SK-N-DZ (cell line): ENCODE measurements around the gene SLC25A36. TPM values are rescaled to one million over a fixed set of nuclear protein-coding genes. Genes with fewer than 3 reads are reported as not detected.

Source experiments
- DNase-seq: peaks from one replicate; pipeline ENCODE4 v3.0.0-alpha.2; 2015; ENCODE audit warnings: low spot score
- polyA plus RNA-seq, 2 experiments: library from polyadenylated mRNA; depleted of rRNA; stranded (reverse); fragments of >200 nt; gene quantifications; 2 replicates each; pipeline ENCODE4 v1.2.3, GENCODE V29; 2014

The SLC25A36 gene, protein sequence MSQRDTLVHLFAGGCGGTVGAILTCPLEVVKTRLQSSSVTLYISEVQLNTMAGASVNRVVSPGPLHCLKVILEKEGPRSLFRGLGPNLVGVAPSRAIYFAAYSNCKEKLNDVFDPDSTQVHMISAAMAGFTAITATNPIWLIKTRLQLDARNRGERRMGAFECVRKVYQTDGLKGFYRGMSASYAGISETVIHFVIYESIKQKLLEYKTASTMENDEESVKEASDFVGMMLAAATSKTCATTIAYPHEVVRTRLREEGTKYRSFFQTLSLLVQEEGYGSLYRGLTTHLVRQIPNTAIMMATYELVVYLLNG
- polyA plus RNA-seq (2014; cell fraction: cytosol; rRNA removed): 46.4 and 59.8 TPM in 2 replicates
- 109 and 227 TPM in 2 replicates for polyA plus RNA-seq (2014; cell fraction: nucleus; rRNA removed)

- peak; percentile 99 for DNase-seq
Observed at GRCh38 chr3:140941434-140942220, at the start of gene SLC25A36. Gene SLC25A36, plus strand, starts transcription at chr3:140941836. Its CDS starts 219 bp downstream, at chr3:140942055.

GRCh38 chr3:140896997-140897396, 44.6 kb upstream of the SLC25A36 start:
- DNase-seq: no peak

GRCh38 chr3:140898340-140899180, 43.1 kb upstream of the SLC25A36 start:
- DNase-seq: peak; percentile 50

GRCh38 chr3:140899363-140899762, 42.3 kb upstream of the SLC25A36 start:
- no peak for DNase-seq

DNA sequence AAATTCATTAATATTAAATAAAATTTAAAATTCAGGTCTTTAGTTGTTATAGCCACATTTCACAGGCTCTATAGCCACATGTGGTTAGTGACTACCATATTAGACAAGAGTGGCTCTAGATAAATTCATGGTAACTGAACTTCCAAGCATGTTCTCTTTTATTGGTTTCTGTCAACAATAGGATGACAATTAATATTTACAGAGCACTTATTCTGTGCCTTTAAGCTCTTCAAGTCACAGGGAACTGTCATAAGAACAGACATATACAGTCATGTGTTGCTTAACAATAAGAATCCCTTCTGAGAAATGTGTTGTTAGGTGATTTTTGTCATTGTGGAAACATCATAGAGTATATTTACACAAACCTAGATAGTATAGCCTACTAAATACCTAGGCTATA, 38.8 kb upstream of the SLC25A36 start:
- DNase-seq: no peak

- DNase-seq: no peak
Observed at GRCh38 chr3:140903196-140903595, 38.4 kb upstream of the SLC25A36 start.

DNA sequence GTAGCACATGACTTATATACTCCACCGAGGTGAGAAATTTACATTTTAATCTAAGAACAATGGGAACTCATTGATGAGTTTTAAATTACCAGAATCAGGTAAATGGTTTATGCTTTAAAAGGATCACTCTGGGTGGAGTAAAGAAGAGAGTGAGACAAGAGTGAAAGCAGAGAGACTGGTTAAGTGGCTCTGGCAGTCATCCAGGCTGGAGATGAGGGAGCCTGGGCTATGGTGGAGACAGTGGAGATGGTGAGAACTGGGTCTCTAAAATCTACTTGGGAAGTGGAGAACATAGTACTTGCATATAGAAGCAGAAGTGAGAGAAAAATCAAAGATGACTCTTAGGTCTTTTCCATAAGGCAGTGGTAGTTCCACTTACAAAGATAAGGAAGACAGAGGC, 37.1 kb upstream of the SLC25A36 start:
- no peak for DNase-seq

- no peak for DNase-seq
Observed at GRCh38 chr3:140905559-140905958, 36.1 kb upstream of the SLC25A36 start.

DNA sequence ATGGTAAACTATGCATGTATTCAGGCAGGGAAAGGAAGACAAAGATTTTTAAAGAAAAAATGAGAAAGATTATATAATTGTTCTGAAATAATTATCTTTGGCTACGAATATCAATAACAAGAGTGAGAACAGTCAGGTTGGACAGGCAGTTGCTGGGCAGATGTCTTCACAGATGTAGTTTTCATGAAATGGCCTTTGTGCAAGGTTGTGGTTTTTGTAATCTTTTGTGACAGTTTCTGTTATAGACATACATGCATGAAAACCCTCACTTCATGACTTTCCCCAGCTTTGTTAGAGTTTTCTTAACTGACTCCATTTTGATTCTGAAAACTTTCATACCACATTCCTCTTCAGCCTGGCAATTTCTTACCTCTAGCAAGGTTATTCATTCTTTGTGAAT, 34.9 kb upstream of the SLC25A36 start:
- DNase-seq: no peak

DNA sequence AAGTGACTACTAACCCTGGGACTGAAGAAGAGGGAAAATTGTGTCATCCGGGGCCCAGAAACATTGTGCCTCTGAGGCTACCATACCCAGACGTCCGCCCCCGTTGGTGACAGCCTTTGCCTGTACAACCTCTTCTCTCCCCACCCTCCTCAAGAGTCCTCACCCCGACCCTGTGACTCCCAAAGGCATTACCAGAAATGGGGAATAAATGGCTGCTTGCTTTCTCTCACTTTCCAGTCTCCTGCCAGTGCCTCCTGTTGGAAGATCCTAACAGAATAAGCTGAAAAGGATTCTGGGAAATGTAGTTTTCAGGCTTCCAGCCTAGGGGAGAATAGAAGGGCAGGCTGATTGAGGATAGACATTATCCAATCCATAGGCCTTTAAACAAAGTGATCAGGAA, 30.8 kb upstream of the SLC25A36 start:
- no peak for DNase-seq

DNA sequence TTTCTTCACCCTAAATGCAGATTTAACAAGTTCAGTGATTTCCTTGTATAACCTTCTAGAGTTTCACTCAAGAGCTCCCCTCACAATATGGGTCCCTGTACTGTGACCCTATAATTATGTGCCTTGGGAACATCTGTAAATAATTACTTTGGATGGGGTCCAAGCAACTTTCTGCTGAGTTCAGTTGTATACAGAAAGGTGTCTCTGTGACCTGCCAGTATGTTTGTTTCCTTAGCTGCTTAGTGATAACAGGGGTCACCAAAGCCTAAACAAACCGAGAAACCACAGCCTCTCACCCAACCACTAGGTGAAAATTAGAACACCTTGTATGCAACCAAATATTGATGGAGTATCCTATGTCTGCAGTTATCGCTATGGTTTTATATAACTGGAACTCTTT, 29.8 kb upstream of the SLC25A36 start:
- DNase-seq: no peak

DNA sequence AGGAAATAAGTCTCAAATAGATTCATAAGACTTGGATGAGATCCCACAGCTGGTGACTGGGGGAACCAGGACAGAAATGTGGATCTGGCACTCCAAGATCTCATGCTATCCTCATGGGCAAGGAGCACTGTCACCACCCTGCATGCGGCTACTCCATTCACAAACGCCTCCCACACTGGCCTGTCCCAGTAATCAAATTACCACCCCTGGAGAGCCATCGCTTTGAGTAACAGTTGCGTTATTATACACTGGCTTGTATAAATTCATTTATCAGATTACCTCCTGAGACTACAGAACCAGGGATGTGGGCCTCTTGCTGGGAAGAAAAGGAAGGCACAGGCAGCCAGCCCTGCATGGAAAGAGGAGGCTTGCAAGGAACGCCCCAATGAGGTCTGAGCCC, 27.9 kb upstream of the SLC25A36 start:
- peak; percentile 21 for DNase-seq

DNA sequence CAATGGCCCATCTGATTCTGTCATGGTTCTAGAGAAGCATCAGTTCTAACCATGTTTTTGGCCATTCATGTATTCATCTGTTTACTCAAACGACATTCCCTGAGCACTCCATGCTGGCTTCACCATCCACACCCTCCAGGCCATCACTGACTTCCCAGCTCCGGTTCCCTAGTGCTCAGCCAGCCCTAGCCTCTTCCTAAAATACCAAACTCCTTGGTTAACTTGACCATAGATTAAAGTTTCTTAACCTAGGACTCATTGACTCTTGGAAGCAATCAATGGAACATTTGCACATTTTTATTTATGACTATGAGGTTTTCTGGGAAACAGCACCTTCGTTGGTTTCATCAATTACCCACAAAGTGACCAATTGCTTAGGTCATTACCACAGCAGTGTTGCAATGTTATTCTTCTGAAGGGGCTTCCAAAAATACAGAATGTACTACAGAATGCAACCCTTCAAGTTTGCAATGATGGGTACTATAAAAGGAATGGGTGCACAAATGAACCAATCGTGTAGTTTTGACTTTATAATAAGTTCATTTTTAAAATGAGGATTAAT, 27.2 kb upstream of the SLC25A36 start:
- no peak for DNase-seq

DNA sequence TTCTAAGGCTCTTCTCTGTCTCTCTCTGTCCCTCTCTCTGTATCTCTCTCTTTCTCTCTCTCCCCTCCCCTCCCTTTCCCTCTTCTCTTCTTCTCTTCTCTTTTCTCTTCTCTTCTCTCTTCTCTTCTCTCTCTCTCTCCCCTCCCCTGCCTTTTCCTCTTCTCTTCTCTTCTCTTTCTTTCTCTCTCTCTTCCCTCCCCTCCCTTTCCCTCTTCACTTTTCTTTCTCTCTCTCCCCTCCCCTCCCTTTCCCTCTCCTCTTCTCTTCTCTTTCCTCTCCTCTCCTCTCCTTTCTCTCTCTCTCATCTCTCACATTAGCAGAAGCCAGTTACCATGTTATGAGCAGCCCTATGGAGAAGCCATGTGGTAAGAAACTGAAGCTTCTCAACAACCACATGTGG, 25.0 kb upstream of the SLC25A36 start:
- DNase-seq: no peak

DNA sequence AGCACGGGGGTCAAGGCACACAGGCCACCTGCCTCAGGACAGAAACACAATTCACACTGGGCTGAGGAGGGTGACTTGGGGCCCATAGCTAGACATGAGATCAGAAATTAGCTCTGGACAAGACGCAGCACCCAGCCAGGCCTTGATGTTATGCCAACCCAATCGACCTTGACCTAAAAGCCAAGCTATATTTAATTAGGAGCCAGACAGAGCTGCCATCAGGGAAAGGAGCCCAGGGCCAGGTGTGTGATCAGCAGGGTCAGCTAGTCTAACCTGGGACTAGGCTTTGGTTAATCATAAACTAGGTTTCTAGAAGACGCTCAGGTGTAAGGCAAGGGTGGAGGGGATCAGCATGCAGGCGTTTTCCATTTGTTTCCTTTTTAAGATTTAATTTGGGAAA, 23.9 kb upstream of the SLC25A36 start:
- DNase-seq: no peak

- DNase-seq: no peak
Observed at GRCh38 chr3:140920029-140920428, 21.6 kb upstream of the SLC25A36 start.

DNA sequence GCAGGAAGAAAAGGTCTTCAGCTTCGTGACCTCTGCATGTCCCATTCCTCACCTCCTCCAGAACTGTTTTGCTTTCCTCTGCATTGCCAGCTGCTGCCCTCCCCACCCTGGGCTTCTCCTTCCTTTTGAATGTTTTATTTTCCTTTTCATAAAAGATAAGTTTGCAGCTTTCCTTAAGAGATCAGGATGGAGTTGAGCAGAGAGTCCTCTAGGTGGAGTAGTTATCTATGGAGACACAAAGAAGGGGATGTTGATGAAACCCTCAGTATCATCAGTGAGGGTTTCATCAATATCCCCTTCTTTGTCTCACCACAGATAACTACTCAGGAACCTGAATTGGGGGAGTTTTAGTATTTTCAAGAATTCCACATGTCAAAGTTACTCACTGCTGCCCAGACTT, 19.0 kb upstream of the SLC25A36 start:
- DNase-seq: no peak

DNA sequence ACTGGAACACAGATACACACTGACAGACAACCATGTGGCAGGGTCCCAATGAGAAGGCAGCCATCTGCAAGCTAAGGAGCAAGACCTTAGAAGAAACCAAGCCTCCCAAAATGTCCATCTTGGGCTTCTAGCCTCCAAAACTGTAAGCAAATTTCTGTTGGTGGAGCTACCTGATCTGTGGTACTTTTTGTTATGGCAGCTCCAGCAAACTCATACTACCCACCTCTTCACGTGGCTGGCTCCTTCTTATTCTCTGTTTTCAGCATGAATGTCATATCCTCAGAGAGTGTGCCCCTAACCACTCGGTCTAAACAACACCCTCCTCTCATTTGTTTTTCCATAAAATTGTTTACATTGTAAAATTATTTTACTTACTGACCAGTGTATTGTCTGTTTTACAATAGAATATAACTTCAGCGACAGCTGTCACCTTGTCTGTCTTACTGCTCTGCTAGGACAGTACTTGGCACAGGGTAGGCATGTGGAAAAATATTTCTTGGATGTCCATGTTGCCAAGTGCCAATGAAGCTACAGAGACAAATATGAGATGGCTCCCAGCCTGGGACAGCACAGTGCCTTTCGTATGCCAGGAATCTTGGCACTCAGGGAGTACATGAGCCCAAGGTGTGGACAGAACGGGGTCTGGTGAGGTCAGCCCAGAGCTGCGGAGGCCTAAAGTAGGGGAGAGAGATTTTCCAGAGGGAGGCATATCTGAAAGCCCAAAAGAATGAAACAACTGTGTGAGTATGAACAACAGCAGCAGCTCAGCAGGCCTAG, 17.4 kb upstream of the SLC25A36 start:
- DNase-seq: no peak

DNA sequence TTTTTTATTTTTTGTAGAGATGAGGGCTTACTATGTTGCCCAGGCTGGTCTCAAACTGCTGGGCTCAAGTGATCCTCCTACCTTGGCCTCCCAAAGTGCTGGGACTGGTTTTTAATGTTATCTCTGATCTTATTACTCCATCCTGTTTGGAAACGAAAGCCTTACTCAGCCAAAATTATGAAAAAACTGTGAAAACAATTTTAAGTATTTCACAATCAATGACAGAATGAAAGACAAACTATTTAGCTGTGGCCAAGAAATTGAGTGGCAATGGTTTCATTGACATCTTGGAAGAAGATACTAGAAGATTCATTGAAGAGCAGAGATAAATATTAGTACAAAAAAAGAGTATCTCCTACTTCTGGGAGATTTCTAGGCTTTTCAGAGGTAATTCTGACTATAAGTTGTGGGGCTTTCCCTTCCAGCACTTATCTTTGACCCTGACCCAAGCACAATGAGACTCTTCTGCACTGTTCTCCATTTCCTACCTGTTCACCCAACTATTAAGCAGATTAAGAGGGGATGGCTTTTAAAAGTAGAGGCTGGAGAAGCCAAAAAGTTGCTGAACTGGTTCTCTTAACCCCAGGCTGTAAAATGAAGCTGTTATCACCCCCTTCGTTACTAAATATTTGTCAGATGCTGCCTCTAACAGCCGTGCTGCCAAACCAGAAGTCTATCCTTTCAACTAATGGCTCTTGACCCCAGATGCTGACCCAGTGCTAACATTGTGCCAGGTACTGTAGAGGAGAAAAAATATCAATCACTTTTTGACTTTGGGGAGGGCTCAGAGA, 14.2 kb upstream of the SLC25A36 start:
- no peak for DNase-seq

GRCh38 chr3:140929446-140929845, 12.2 kb upstream of the SLC25A36 start:
- DNase-seq: no peak
